Measurements from ENCODE around the gene TRAF4. TPM values are rescaled to one million over a fixed set of nuclear protein-coding genes. Genes with fewer than 3 reads are reported as not detected.

Gene TRAF4
- total and polyA plus RNA-seq, 4 donors, result 35.7 to 92.4 (median 54.1) TPM

GRCh38 chr17:28750178-28751047, 6.6 kb downstream of the TRAF4 start:
- peak; percentile 75 for ATAC-seq (ENCODE audit: insufficient read depth, low FRiP score)
- Histone ChIP-seq H3K27ac (ENCODE audit: low read depth in 1 of 2, low read length in 1 of 2) (no peak overlapping the region), H3K9ac (ENCODE audit: insufficient read depth in 1 of 2, low read length in 2 of 2) (peak overlapping the region in 1 of 2 donors; percentile 2), H3K4me1 (ENCODE audit: control insufficient read depth in 5 of 5, insufficient read depth in 5 of 5, low read length in 5 of 5) (peaks cover 0 to 37% (median 16%) of the 10 kb centered on the region in 5 donors), H3K27me3 (ENCODE audit: control insufficient read depth in 3 of 3, insufficient read depth in 3 of 3, low read length in 2 of 3) (no peaks in the 10 kb centered on the region), H3K4me3 (no peak overlapping the region), H3K36me3 (ENCODE audit: control insufficient read depth in 4 of 4, insufficient read depth in 4 of 4, low read length in 4 of 4) (peaks cover 0 to 44% (median 25%) of the 10 kb centered on the region in 4 donors), H3K9me3 (ENCODE audit: control insufficient read depth in 4 of 4, insufficient read depth in 3 of 4, low read length in 3 of 4) (no peaks in the 10 kb centered on the region)
- peak; percentile 92 to 94 (median 93) for DNase-seq
- TF ChIP-seq, protein P1, sequence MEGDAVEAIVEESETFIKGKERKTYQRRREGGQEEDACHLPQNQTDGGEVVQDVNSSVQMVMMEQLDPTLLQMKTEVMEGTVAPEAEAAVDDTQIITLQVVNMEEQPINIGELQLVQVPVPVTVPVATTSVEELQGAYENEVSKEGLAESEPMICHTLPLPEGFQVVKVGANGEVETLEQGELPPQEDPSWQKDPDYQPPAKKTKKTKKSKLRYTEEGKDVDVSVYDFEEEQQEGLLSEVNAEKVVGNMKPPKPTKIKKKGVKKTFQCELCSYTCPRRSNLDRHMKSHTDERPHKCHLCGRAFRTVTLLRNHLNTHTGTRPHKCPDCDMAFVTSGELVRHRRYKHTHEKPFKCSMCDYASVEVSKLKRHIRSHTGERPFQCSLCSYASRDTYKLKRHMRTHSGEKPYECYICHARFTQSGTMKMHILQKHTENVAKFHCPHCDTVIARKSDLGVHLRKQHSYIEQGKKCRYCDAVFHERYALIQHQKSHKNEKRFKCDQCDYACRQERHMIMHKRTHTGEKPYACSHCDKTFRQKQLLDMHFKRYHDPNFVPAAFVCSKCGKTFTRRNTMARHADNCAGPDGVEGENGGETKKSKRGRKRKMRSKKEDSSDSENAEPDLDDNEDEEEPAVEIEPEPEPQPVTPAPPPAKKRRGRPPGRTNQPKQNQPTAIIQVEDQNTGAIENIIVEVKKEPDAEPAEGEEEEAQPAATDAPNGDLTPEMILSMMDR (IDR thresholded peaks at IDR 0.05; ENCODE audit: control extremely low read depth, extremely low read depth), result peak; percentile 100
- WGBS, 2 donors, result 39 to 45% methylated on average over 20 of the region's 20 CpGs

DNA sequence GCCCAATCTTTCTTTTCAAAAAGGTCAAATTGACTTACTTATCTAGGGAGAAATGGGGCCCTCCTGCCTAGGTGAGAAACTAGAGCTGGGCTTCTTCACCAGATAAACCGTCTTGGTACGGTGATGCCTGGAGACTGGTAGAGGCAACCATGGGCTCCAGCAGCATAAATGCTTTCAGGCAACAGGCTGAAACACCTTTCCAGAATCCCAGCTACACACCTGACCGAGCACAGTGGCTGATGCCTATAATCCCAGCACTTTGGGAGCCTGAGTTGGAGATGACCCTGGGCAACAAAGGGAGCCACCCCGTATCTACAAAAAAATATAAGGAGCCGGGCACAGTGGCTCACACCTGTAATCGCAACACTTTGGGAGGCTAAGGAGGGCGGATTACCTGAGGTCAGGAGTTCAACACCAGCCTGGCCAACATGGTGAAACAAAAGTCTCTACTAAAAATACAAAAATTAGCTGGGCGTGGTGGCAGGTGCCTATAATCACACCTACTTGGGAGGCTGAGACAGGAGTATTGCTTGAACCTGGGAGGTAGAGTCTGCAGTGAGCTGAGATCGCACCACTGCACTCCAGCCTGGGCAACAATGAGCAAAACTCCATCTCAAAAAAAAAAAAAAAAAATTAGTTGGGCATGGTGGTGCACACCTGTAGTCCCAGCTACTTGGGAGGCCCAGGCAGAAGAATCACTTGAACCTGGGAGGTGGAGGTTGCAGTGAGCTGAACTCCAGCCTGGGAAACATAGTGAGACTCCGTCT, 8.0 kb downstream of the TRAF4 start:
- Histone ChIP-seq H3K27me3 (ENCODE audit: control insufficient read depth in 3 of 3, insufficient read depth in 3 of 3, low read length in 2 of 3) (no peaks in the 10 kb centered on the region), H3K4me3 (no peak overlapping the region), H3K9ac (ENCODE audit: insufficient read depth in 1 of 2, low read length in 2 of 2) (no peak overlapping the region), H3K4me1 (ENCODE audit: control insufficient read depth in 5 of 5, insufficient read depth in 5 of 5, low read length in 5 of 5) (peaks cover 0 to 27% (median 9%) of the 10 kb centered on the region in 5 donors), H3K27ac (ENCODE audit: low read depth in 1 of 2, low read length in 1 of 2) (no peak overlapping the region), H3K9me3 (ENCODE audit: control insufficient read depth in 4 of 4, insufficient read depth in 3 of 4, low read length in 3 of 4) (no peaks in the 10 kb centered on the region), H3K36me3 (ENCODE audit: control insufficient read depth in 4 of 4, insufficient read depth in 4 of 4, low read length in 4 of 4) (peaks cover 0 to 41% (median 26%) of the 10 kb centered on the region in 4 donors)
- no peak for ATAC-seq (ENCODE audit: insufficient read depth, low FRiP score)
- TF ChIP-seq, protein P1 (IDR thresholded peaks at IDR 0.05; ENCODE audit: control extremely low read depth, extremely low read depth), result no peak
- DNase-seq, result no peak
- 95% methylated on average over 10 of the region's 10 CpGs for WGBS, 2 donors

- Histone ChIP-seq H3K27ac (ENCODE audit: low read depth in 1 of 2, low read length in 1 of 2) (no peak overlapping the region), H3K4me3 (no peak overlapping the region), H3K27me3 (ENCODE audit: control insufficient read depth in 3 of 3, insufficient read depth in 3 of 3, low read length in 2 of 3) (no peaks in the 10 kb centered on the region), H3K4me1 (ENCODE audit: control insufficient read depth in 5 of 5, insufficient read depth in 5 of 5, low read length in 5 of 5) (peaks cover 0 to 6% (median 4%) of the 10 kb centered on the region in 5 donors), H3K9me3 (ENCODE audit: control insufficient read depth in 4 of 4, insufficient read depth in 3 of 4, low read length in 3 of 4) (no peaks in the 10 kb centered on the region), H3K36me3 (ENCODE audit: control insufficient read depth in 4 of 4, insufficient read depth in 4 of 4, low read length in 4 of 4) (peaks cover 0 to 27% (median 15%) of the 10 kb centered on the region in 4 donors), H3K9ac (ENCODE audit: insufficient read depth in 1 of 2, low read length in 2 of 2) (no peak overlapping the region)
- 87 to 92% methylated on average over 7 of the region's 7 CpGs for WGBS, 2 donors
- TF ChIP-seq, protein P1 (IDR thresholded peaks at IDR 0.05; ENCODE audit: control extremely low read depth, extremely low read depth), result no peak
- ATAC-seq (ENCODE audit: insufficient read depth, low FRiP score) (no peak), DNase-seq (no peak)
These were observed 11.7 kb downstream of the TRAF4 start for GRCh38 chr17:28755486-28755885.

Measured in lung (tissue), 12 donors.